HepG2 (cell line): ENCODE data around the gene FAM228B. TPM values are rescaled to one million over a fixed set of nuclear protein-coding genes. Genes with fewer than 3 reads are reported as not detected.
"Not testable (repeated sequence)": the region's sequence is repeated elsewhere in the genome, so short reads cannot be mapped to it uniquely, and the experiment has no call there.

Experiments
- ATAC-seq: fragments of 200-7000 bp; cut with Tn5 transposase; 3 replicates; pipeline ENCODE4 v1.9.1; 2020; ENCODE audit warnings: mild to moderate bottlenecking, moderate library complexity
- BruUV-seq: library from RNA; stranded (reverse); fragments of 400-500 nt; replicated peaks from 2 replicates; lab custom pipeline; 2021; lab: Mats Ljungman, UMichigan
- CTCF ChIA-PET: fragments of 300-600 bp; formaldehyde crosslinking; extraction: SDS; loops from one replicate; lab custom pipeline; 2021; ENCODE audit warnings: low total read pairs, inconsistent platforms, low intra/inter-chr PET ratio; lab: Yijun Ruan, JAX
- POLR2A ChIA-PET: fragments of 350-600 bp; sonication (Branson Sonifier 250); formaldehyde crosslinking; loops from one replicate; lab custom pipeline; 2020; ENCODE audit warnings: antibody characterized with exemption, inconsistent platforms; lab: Yijun Ruan, JAX
- DNase-seq: peaks from one replicate; pipeline ENCODE4 v3.0.0-alpha.2; 2015; ENCODE audit warnings: low spot score
- FAIRE-seq: peaks from 3 replicates; lab custom pipeline; 2011; peaks lifted over from hg19 to GRCh38; lab: Jason Lieb, UNC
- H2AFZ ChIP-seq: one replicate; pipeline ENCODE4 v1.6.1; 2011; ENCODE audit warnings: low read length, inconsistent platforms
- H3K27ac ChIP-seq: fragments of 300-600 bp; 3 replicates; pipeline ENCODE4 v1.8.0; 2011; ENCODE audit warnings: mixed run types, mild to moderate bottlenecking, mixed read lengths, low read length, inconsistent platforms; ENCODE audit not compliant: insufficient read depth; ENCODE audit errors: extremely low read length
- H3K27me3 ChIP-seq, 2 experiments: fragments of 200-600 bp in 1 of 2; 2 replicates in 1 of 2; 3 replicates in 1 of 2; pipeline versions ENCODE4 v1.6.0 to v1.8.0; 2011; ENCODE audit warnings: low read length in 2 of 2, mild to moderate bottlenecking in 2 of 2, moderate library complexity in 2 of 2, inconsistent platforms in 1 of 2; ENCODE audit not compliant: insufficient read depth in 2 of 2, control insufficient read depth in 1 of 2
- H3K36me3 ChIP-seq, 2 experiments: fragments of 200-600 bp in 1 of 2; replicated peaks in 1 of 2; 2 replicates in 1 of 2; 3 replicates in 1 of 2; pipeline versions ENCODE4 v1.5.1 to v1.8.0; 2011; ENCODE audit warnings: low read length in 2 of 2, inconsistent platforms in 1 of 2; ENCODE audit not compliant: insufficient read depth in 2 of 2, control insufficient read depth in 1 of 2
- H3K4me1 ChIP-seq: 2 replicates; pipeline ENCODE4 v1.5.1; 2012; ENCODE audit warnings: low read length, inconsistent platforms; ENCODE audit not compliant: insufficient read depth
- H3K4me2 ChIP-seq: 2 replicates; pipeline ENCODE4 v1.6.0; 2011; ENCODE audit warnings: low read depth, low read length, inconsistent platforms
- H3K4me3 ChIP-seq, 3 experiments: fragments of 200-600 bp in 1 of 3; sonication (generic), shearing (Covaris generic) in 1 of 3; replicated peaks in 1 of 3; 2 replicates each; pipeline ENCODE4 v1.5.1; 2011 to 2016; ENCODE audit warnings: low read length in 3 of 3, inconsistent platforms in 2 of 3, low read depth in 2 of 3, mild to moderate bottlenecking in 2 of 3, control low read depth in 1 of 3, mixed read lengths in 1 of 3; ENCODE audit not compliant: insufficient read depth in 1 of 3
- H3K79me2 ChIP-seq: one replicate; pipeline ENCODE4 v1.6.1; 2011; ENCODE audit warnings: low read length, inconsistent platforms; ENCODE audit not compliant: insufficient read depth
- H3K9ac ChIP-seq: 2 replicates; pipeline ENCODE4 v1.6.0; 2011; ENCODE audit warnings: mild to moderate bottlenecking, low read depth, low read length, inconsistent platforms; ENCODE audit not compliant: insufficient read depth
- H3K9me3 ChIP-seq: 2 replicates; pipeline ENCODE4 v1.5.1; 2012; ENCODE audit warnings: mild to moderate bottlenecking, low read length
- H4K20me1 ChIP-seq: 2 replicates; pipeline ENCODE4 v1.6.0; 2011; ENCODE audit warnings: inconsistent platforms, mild to moderate bottlenecking, low read length, moderate library complexity; ENCODE audit not compliant: insufficient read depth
- NKX3-1 ChIP-seq: sonication (generic); formaldehyde crosslinking; IDR thresholded peaks from 2 replicates; pipeline ENCODE4 v1.5.0; 2020; ENCODE audit warnings: missing genetic modification reagents
- NR2F2 ChIP-seq: IDR thresholded peaks from 2 replicates; pipeline ENCODE4 v1.6.1; 2012; ENCODE audit warnings: low read depth, inconsistent platforms, borderline replicate concordance
- PRPF4 ChIP-seq: fragments of 200-400 bp; formaldehyde crosslinking; IDR thresholded peaks from 2 replicates; pipeline ENCODE4 v1.6.1; 2016; ENCODE audit warnings: low read length, low read depth; ENCODE audit not compliant: poor library complexity, severe bottlenecking
- ZNF569 ChIP-seq: sonication (generic); formaldehyde crosslinking; IDR thresholded peaks from 2 replicates; pipeline ENCODE4 v1.5.0; 2020; ENCODE audit warnings: mild to moderate bottlenecking, missing genetic modification reagents, moderate library complexity, borderline replicate concordance
- ZSCAN25 ChIP-seq: sonication (generic); formaldehyde crosslinking; IDR thresholded peaks from 2 replicates; pipeline ENCODE4 v1.8.0; 2022; ENCODE audit warnings: mild to moderate bottlenecking, missing genetic modification reagents
- WGBS: methylation state at CpG from one replicate; pipeline ENCODE4 v1.1.6; 2017; ENCODE audit warnings: low lambda C conversion rate; 5-methylcytosine and 5-hydroxymethylcytosine counted together
- in situ Hi-C: cut with HindIII; loops from 2 replicates; pipeline ENCODE4 v1.10.0; 2017; ENCODE audit warnings: low pct_unique_long_range_greater_than_20kb; ENCODE audit not compliant: extremely low pct_ligation_motif_present
- intact Hi-C: fragments of 100-400 bp; cut with micrococcal nuclease; formaldehyde crosslinking; loops from one replicate; pipeline ENCODE4 v1.10.0; 2022; ENCODE audit not compliant: unreplicated experiment
- polyA plus RNA-seq, 8 experiments: library from polyadenylated mRNA; depleted of rRNA in 3 of 8; stranded (reverse) in 7 of 8; unstranded in 1 of 8; fragments of >200 nt; fragmentation: Illumina TruSeq in 4 of 8; extraction: Trizol in 4 of 8; gene quantifications; 2 replicates each; pipeline versions ENCODE4 v1.2.1 to v1.2.3, GENCODE V29; 2011 to 2016; ENCODE audit warnings: low read depth in 4 of 8, missing spikeins in 1 of 8, mixed read lengths in 1 of 8; ENCODE audit not compliant: insufficient read depth in 1 of 8
- total RNA-seq, 5 experiments: library from RNA; depleted of rRNA; stranded (reverse); fragments of >200 nt; fragmentation: Illumina TruSeq; extraction: Trizol; gene quantifications; 2 replicates each; pipeline ENCODE4 v1.2.3, GENCODE V29; 2016; ENCODE audit warnings: low read depth in 1 of 5
- TF ChIP-seq, protein P1 (sequence below): sonication (generic); formaldehyde crosslinking; IDR thresholded peaks from 2 replicates; pipeline ENCODE4 v1.4.0; 2020; ENCODE audit warnings: missing genetic modification reagents, mild to moderate bottlenecking, borderline replicate concordance

Gene FAM228B
- total and polyA plus RNA-seq, 2 of the 13 experiments (the other 11 are each of a cell fraction or from before 2014, with no cell fraction given) = 0.79 to 1.1 TPM

DNA sequence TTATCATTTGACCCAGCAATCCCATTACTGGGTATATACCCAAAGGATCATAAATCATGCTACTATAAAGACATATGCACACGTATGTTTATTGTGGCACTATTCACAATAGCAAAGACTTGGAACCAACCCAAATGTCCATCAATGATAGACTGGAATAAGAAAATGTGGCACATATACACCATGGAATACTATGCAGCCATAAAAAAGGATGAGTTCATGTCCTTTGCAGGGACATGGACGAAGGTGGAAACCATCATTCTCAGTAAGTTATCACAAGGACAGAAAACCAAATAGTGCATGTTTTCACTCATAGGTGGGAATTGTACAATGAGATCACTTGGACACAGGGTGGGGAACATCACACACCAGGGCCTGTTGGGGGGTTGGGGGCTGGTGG is 22.5 kb upstream of the FAM228B start:
- 33% methylated on average over 2 of the region's 2 CpGs for WGBS
- CTCF ChIA-PET, in situ Hi-C loops, H3K4me3 ChIP-seq, H3K27me3 ChIP-seq, H3K4me2 ChIP-seq, H3K36me3 ChIP-seq, DNase-seq, H3K79me2 ChIP-seq, H3K9me3 ChIP-seq, H3K9ac ChIP-seq, FAIRE-seq, intact Hi-C loops, H3K4me1 ChIP-seq, H4K20me1 ChIP-seq, H3K27ac ChIP-seq, BruUV-seq, ATAC-seq, POLR2A ChIA-PET, H2AFZ ChIP-seq: not testable (repeated sequence)

DNA sequence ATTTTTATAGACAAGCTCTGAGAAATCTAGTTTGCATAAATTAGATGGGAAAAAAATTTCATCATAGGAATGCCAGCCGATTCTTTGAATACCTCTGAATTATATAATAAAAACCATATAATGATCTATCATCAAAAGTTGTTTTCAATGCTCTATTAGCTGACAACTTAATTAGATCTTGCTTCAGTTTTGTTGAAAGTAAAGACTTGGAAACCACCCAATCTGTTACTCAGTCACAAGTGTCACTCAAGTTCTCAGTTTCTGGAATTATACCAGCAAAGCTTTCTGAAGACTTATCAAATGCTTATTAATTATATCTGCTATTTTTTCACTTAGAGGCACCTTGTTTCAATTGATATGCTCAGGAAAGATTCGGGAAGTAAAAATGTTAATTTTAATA is 21.3 kb upstream of the FAM228B start:
- POLR2A ChIA-PET = no interaction called here
- ATAC-seq = no peak

More for the DNA sequence above, 21.3 kb upstream of the FAM228B start:
- peaks cover 0 to 8% of the 10 kb centered on the region in 2 experiments; a peak in 1 of 5 replicates for H3K27me3 ChIP-seq
- WGBS = 27% methylated on average over 2 of the region's 2 CpGs
- TF ChIP-seq ZSCAN25 = no peak
- TF ChIP-seq PRPF4 = no peak
- TF ChIP-seq NR2F2 = no peak
- TF ChIP-seq ZNF569 (CRISPR knock-in tag) = no peak
- TF ChIP-seq, protein P1, sequence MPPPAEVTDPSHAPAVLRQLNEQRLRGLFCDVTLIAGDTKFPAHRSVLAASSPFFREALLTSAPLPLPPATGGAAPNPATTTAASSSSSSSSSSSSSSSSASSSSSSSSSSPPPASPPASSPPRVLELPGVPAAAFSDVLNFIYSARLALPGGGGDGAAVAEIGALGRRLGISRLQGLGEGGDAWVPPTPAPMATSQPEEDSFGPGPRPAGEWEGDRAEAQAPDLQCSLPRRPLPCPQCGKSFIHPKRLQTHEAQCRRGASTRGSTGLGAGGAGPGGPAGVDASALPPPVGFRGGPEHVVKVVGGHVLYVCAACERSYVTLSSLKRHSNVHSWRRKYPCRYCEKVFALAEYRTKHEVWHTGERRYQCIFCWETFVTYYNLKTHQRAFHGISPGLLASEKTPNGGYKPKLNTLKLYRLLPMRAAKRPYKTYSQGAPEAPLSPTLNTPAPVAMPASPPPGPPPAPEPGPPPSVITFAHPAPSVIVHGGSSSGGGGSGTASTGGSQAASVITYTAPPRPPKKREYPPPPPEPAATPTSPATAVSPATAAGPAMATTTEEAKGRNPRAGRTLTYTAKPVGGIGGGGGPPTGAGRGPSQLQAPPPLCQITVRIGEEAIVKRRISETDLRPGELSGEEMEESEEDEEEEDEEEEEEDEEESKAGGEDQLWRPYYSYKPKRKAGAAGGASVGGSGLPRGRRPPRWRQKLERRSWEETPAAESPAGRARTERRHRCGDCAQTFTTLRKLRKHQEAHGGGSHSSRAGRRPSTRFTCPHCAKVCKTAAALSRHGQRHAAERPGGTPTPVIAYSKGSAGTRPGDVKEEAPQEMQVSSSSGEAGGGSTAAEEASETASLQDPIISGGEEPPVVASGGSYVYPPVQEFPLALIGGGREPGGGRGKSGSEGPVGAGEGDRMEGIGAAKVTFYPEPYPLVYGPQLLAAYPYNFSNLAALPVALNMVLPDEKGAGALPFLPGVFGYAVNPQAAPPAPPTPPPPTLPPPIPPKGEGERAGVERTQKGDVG = no peak
- no peak for TF ChIP-seq NKX3-1
- H3K27ac ChIP-seq = no peak overlapping the region
- DNase-seq = no peak
- H3K9me3 ChIP-seq = peaks cover 6% of the 10 kb centered on the region; the same call in 1 of the 2 replicates
- in situ Hi-C loops = no loop called here
- 0 out of 2 replicates have a peak, but pooled peaks cover 5% of the 10 kb centered on the region for H3K4me1 ChIP-seq
- H3K4me2 ChIP-seq = no peak overlapping the region
- no peak overlapping the region for H3K9ac ChIP-seq
- no peaks in the 10 kb centered on the region for H4K20me1 ChIP-seq
- FAIRE-seq = no peak
- H3K36me3 ChIP-seq = no peaks in the 10 kb centered on the region
- H2AFZ ChIP-seq = no peak overlapping the region
- no peak overlapping the region for H3K4me3 ChIP-seq
- BruUV-seq = no TSS peak
- CTCF ChIA-PET = no interaction called here
- intact Hi-C loops = no loop called here
- H3K79me2 ChIP-seq = no peaks in the 10 kb centered on the region
